ENCODE measurements around the gene OXT. TPM values are rescaled to one million over a fixed set of nuclear protein-coding genes. Genes with fewer than 3 reads are reported as not detected.

Gene OXT
- total RNA-seq, 1 experiment from 2014 or later = not detected

- Histone ChIP-seq H4K5ac (ENCODE audit: insufficient read length, low read depth, low read length) (no peak overlapping the region), H4K20me1 (ENCODE audit: control insufficient read depth, insufficient read depth, insufficient read length) (no peaks in the 10 kb centered on the region), H3K18ac (ENCODE audit: insufficient read length, low read depth, low read length) (no peak overlapping the region), H2AK5ac (ENCODE audit: insufficient read length, low read length) (no peak overlapping the region), H3K9me3 (ENCODE audit: control insufficient read depth, low read depth, low read length) (peaks cover 2% of the 10 kb centered on the region), H2BK120ac (ENCODE audit: low read depth, low read length, poor library complexity, severe bottlenecking) (no peak overlapping the region), H3K4ac (ENCODE audit: low read depth, low read length) (no peak overlapping the region), H3K79me2 (ENCODE audit: insufficient read depth, low read length) (no peaks in the 10 kb centered on the region), H3K9ac (ENCODE audit: extremely low read depth, insufficient read length, low read length) (no peak overlapping the region), H3K14ac (ENCODE audit: insufficient read depth, low read length) (no peak overlapping the region; the same call in 1 of the 2 replicates), H3T11ph (ENCODE audit: low read length) (no peak overlapping the region), H3K79me1 (ENCODE audit: insufficient read depth, low read depth, low read length, poor library complexity, severe bottlenecking) (no peaks in the 10 kb centered on the region), H2BK15ac (ENCODE audit: low read depth, low read length) (no peak overlapping the region), H3K23me2 (ENCODE audit: insufficient read length, low read depth, low read length, poor library complexity, severe bottlenecking) (no peaks in the 10 kb centered on the region), H2BK12ac (ENCODE audit: insufficient read length, low read depth, low read length) (no peak overlapping the region), H4K91ac (ENCODE audit: insufficient read length, low read depth, low read length) (no peak overlapping the region), H2BK5ac (ENCODE audit: insufficient read length, low read length) (no peak overlapping the region), H3K27ac (ENCODE audit: insufficient read length, low read depth, low read length) (no peak overlapping the region), H2AFZ (ENCODE audit: low read length) (no peak overlapping the region), H3K27me3 (ENCODE audit: insufficient read depth, low read length) (peaks cover 9% of the 10 kb centered on the region; the same call in 1 of the 2 replicates), H4K8ac (replicated peaks; ENCODE audit: insufficient read length, low read depth, low read length) (no peak overlapping the region), H2BK20ac (ENCODE audit: low read depth, low read length, poor library complexity, severe bottlenecking) (no peak overlapping the region), H3K4me2 (ENCODE audit: insufficient read depth, insufficient read length, low read length) (no peak overlapping the region), H3K23ac (ENCODE audit: insufficient read length, low read depth, low read length) (no peak overlapping the region), H3K4me1 (ENCODE audit: insufficient read depth, low read length) (no peaks in the 10 kb centered on the region), H3K56ac (ENCODE audit: insufficient read length, low read depth, low read length) (no peak overlapping the region)
- no CpG with 5 or more reads among the region's 8 CpGs for WGBS (ENCODE audit: extremely low coverage, insufficient read length, low lambda C conversion rate)
- Mint-ChIP-seq H3K27me3 (ENCODE audit: low read depth) (peaks cover 39% of the 10 kb centered on the region), H3K36me3 (ENCODE audit: insufficient read depth in 1 of 3, low read depth in 3 of 3) (no peaks in the 10 kb centered on the region; a peak in 2 of 7 replicates), H3K4me3 (no peak overlapping the region), H3K27ac (no peak overlapping the region), H3K9me3 (peaks cover 3% of the 10 kb centered on the region in 2 experiments; a peak in 4 of 5 replicates), H3K4me1 (peaks cover 6% of the 10 kb centered on the region in 2 experiments)
- peak; percentile 57 for DNase-seq
- TF ChIP-seq CTCF (conservative IDR thresholded peaks at IDR 0.05) = peak; percentile 52
Measured at GRCh38 chr20:3068986-3069900, 2.2 kb upstream of the OXT start.
